NCI-H1092 treated with DMSO at 0.1 percent for 48 hours (cell line): ENCODE measurements around the gene NUMA1.

Experiments used
- DNase-seq: peaks from one replicate; lab custom pipeline; 2025; lab: John Stamatoyannopoulos, UW

NUMA1 gene

GRCh38 chr11:71976551-71976950 lies 103.8 kb downstream of the NUMA1 start:
- DNase-seq: no peak

GRCh38 chr11:71971680-71972079 lies 108.7 kb downstream of the NUMA1 start:
- DNase-seq: no peak

DNA sequence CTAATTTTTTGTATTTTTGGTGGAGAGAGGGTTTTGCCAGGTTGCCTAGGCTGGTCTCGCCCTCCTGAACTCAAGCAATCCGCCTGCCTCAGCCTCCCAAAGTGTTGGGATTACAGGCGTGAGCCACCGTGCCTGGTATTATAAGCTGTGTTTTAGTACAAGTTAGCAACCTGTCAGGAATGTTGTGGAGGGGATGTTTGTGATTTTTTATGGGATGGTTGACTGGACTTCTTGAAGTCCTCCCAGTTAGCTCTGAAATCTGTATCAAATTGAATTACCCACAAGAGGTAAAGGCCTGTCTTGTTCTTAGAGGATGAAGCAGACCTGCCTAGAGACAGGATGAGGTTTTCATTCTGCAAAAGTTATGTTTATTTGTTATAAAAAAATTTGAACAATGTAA lies 115.7 kb downstream of the NUMA1 start:
- DNase-seq: no peak

DNA sequence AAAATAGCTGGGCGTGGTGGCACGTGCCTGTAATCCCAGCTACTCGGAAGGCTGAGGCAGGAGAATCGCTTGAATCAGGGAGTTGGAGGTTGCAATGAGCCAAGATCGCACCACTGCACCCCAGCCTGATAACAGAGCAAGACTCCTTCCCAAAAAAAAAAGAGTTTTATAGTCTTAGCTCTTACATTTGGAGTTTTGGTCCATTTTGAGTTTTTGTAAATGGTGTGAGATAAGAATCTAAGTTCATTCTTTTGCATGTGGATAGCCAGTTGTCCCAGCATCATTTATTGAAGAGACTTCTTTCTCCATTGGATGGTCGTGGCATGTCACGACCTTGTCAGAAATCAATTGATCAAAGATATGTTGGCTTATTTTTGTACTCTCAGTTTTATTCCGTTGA lies 116.9 kb downstream of the NUMA1 start:
- DNase-seq: no peak

GRCh38 chr11:71962428-71963038 lies 117.8 kb downstream of the NUMA1 start:
- DNase-seq: no peak

GRCh38 chr11:71955898-71956456 lies 124.4 kb downstream of the NUMA1 start:
- DNase-seq: no peak
